Fibroblast of pulmonary artery (primary cell): Measurements from ENCODE around the gene ARSB.
"Not testable (repeated sequence)": the region's sequence is repeated elsewhere in the genome, so short reads cannot be mapped to it uniquely, and the experiment has no call there.

ENCODE experiments used
- DNase-seq: peaks from one replicate; pipeline ENCODE4 v3.0.0-alpha.2; 2010; ENCODE audit warnings: low read depth
- H3K4me3 ChIP-seq: replicated peaks from 2 replicates; pipeline ENCODE4 v1.5.1; 2011; ENCODE audit warnings: low read depth, mild to moderate bottlenecking, control low read depth, low read length, moderate library complexity
- TF ChIP-seq, protein P1 (sequence below): IDR thresholded peaks from 2 replicates; pipeline ENCODE4 v1.5.1; 2011; ENCODE audit warnings: mild to moderate bottlenecking, control low read depth, low read length, inconsistent platforms; ENCODE audit errors: missing control alignments

ARSB gene

DNA sequence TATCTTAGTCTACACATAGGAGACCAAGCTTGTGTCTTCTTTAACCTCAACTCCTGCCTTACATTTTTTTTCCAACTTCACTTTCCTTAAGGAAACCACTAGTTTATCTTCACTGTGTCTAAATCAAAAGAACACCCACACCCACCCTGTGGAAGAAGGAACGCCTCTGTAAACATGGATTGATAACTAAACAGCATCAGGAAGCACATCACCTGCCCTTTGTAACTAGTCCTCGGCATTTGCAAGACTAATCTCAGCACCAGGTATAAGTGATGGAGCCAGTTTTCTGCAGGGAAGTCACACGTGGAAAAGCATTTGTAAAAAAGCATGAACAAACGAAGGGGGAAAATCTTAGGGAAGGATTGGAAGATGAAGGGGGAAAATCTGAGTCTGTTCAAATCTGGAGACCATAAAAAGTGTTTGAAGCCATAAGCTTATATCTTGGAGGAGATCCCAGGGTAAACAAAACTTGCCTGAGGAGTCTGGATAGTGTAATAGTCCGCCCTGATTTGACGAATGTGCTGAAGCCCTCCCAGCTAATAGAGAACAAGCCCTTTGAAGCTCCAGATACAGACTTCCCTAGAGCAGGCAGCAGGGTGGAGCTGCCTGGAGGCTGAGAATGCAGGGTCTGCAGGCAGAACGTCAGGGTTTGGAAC, 219.2 kb downstream of the ARSB start:
- H3K4me3 ChIP-seq, result no peak overlapping the region
- no peak for DNase-seq
- TF ChIP-seq, protein P1, sequence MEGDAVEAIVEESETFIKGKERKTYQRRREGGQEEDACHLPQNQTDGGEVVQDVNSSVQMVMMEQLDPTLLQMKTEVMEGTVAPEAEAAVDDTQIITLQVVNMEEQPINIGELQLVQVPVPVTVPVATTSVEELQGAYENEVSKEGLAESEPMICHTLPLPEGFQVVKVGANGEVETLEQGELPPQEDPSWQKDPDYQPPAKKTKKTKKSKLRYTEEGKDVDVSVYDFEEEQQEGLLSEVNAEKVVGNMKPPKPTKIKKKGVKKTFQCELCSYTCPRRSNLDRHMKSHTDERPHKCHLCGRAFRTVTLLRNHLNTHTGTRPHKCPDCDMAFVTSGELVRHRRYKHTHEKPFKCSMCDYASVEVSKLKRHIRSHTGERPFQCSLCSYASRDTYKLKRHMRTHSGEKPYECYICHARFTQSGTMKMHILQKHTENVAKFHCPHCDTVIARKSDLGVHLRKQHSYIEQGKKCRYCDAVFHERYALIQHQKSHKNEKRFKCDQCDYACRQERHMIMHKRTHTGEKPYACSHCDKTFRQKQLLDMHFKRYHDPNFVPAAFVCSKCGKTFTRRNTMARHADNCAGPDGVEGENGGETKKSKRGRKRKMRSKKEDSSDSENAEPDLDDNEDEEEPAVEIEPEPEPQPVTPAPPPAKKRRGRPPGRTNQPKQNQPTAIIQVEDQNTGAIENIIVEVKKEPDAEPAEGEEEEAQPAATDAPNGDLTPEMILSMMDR, result no peak

DNA sequence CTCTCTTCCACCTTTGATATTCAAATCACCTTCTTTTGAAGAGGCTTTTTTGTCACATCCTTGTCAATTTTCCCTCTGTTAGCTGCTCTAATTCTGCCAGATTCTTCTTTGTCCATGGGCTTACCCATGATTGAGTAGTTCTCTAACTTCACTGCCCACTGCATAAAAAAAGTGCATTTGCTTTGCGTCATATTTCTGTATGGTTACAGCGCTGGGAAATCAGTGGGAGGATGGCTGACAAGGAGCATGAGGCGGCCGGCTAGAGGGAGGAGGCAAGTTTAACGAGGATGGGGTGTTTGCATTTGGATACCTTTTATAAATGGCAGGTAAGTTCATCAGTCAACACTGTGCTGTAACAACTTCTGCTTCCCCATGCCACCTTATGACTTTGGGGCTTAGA, 220.0 kb downstream of the ARSB start:
- H3K4me3 ChIP-seq, result no peak overlapping the region
- no peak for DNase-seq
- TF ChIP-seq, protein P1, result no peak

DNA sequence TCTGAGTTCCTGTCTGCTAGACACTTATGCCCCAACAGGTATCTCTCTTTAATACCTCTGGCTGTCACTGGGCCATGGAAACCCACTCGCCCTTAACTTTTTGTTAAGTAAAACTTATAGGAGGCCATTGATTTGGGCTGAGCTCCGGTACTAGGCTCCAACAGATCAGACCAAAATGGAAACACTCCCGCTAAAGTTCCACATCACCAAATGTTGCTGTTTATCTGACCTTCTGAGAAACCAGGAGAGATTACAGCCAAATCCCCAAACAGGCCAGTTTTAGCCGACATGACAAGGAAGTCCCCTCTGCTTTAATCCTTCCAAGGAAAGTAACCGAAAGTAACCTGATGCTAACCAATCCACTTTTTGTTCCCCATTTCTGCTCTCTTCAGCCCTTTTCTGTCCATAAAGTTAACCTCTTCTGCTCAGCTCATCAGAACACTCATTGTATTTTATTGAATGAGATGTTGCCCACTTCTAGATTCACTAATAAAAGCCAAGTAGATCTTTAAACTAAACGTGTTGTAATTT, 221.4 kb downstream of the ARSB start:
- TF ChIP-seq, protein P1, result no peak
- no peak overlapping the region for H3K4me3 ChIP-seq
- DNase-seq, result no peak

DNA sequence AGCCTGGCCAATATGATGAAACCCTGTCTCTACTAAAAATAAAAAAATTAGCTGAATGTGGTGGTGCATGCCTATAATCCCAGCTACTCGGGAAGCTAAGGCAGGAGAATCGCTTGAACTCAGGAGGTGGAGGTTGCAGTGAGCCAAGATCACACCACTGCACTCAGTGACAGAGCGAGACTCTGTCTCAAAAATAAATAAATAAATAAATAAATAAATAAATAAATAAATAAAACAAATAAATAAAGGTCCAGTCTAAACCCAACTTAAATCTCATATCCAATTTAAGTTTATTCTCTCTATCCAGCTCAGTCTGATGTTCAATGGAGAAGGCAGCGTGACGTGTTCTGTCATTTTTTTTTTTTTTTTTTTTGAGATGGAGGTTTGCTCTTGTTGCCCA, 222.4 kb downstream of the ARSB start:
- not testable (repeated sequence) for H3K4me3 ChIP-seq

DNA sequence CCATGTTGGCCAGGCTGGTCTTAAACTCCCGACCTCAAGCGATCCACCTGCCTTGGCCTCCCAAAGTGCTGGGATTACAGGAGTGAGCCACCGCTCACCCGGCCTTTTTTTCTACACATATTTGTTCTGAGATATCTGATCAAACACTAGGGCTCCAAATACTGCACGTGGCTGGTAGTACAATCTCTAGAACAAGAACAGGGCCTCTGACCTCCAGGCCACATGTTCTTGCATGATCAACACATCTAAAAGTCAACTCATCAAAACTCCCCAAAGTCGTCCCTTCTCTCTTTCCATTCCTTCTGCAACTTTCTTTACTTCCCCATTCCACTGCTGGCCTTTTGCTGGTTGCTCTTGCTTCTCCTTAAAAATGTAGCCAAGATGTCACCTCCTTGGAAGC, 223.3 kb downstream of the ARSB start:
- DNase-seq, result no peak
- TF ChIP-seq, protein P1, result no peak
- H3K4me3 ChIP-seq, result no peak overlapping the region

More for the DNA sequence above, 222.4 kb downstream of the ARSB start:
- not testable (repeated sequence) for DNase-seq

DNA sequence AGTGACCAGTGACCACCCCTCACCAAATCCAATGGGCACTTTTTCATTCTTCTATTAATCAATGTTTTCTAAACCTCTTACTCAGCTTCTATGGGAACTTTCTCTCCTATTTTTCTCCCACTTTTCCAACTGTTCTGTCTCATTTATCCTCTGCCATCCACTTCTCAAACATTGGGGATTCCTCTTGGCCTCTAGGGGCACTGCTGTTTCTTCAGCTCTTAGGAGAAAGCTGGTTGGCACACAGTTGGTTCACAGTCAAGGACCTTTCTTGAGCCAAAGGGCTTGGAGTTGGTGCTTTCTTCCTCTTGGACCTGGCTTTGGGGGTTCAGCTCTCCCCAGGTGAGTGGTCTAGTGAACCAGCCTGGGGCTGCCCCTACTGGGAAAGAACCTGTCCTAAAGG, 224.3 kb downstream of the ARSB start:
- H3K4me3 ChIP-seq, result no peak overlapping the region
- no peak for DNase-seq
- TF ChIP-seq, protein P1, result peak; percentile 28

DNA sequence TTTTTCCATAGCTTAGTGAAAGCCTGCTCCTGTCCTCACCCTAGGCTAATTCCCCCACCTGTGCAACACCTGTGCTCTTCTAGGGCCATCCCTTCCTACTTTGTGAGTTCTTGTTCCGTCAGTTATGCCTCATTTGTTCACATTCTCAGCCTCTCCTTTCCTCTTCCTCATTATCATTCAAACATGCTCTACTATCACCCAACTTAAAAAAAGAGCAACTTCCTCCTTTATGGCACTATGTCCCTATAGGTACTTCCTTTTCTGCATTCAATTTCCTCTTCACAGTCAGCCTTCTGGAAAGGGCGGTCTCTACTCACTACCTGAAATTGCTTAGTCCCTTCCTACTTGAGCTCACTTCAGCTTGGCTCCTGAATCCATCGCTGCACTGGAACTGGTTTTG, 224.7 kb downstream of the ARSB start:
- no peak for DNase-seq
- H3K4me3 ChIP-seq, result no peak overlapping the region
- TF ChIP-seq, protein P1, result no peak
